GM12878 (cell line): ENCODE results near the gene RPL22. TPM values are rescaled to one million over a fixed set of nuclear protein-coding genes. Genes with fewer than 3 reads are reported as not detected.

Experiments
- ATAC-seq: fragments of 200-7000 bp; cut with Tn5 transposase; 3 replicates; pipeline ENCODE4 v1.9.1; 2020; ENCODE audit warnings: mild to moderate bottlenecking, moderate library complexity
- BruUV-seq: library from RNA; stranded (reverse); fragments of 400-500 nt; replicated peaks from 2 replicates; lab custom pipeline; 2021; lab: Mats Ljungman, UMichigan
- CTCF ChIA-PET: fragments of 300-600 bp; sonication (Branson Sonifier 250); formaldehyde crosslinking; extraction: SDS; loops from one replicate; lab custom pipeline; 2021; ENCODE audit warnings: inconsistent platforms; lab: Yijun Ruan, JAX
- POLR2A ChIA-PET: fragments of 350-600 bp; formaldehyde crosslinking; extraction: SDS; loops from one replicate; lab custom pipeline; 2021; ENCODE audit warnings: inconsistent platforms; lab: Charles Lee
- RAD21 ChIA-PET: fragments of 300-600 bp; sonication (Branson Sonifier 250); formaldehyde crosslinking; loops from one replicate; lab custom pipeline; 2023; ENCODE audit warnings: antibody characterized with exemption; ENCODE audit not compliant: unreplicated experiment; lab: Charles Lee
- SMC1A ChIA-PET: fragments of 300-600 bp; sonication (Branson Sonifier 250); formaldehyde crosslinking; loops from one replicate; lab custom pipeline; 2023; ENCODE audit not compliant: unreplicated experiment, uncharacterized antibody; lab: Charles Lee
- DNase-seq: peaks from one replicate; pipeline ENCODE4 v3.0.0-alpha.2; 2011; ENCODE audit warnings: low read depth, low spot score
- FAIRE-seq: peaks from 3 replicates; lab custom pipeline; 2011; peaks lifted over from hg19 to GRCh38; lab: Jason Lieb, UNC
- H2AFZ ChIP-seq: 2 replicates; pipeline ENCODE4 v1.6.0; 2011; ENCODE audit warnings: low read depth, low read length, control low read depth; ENCODE audit not compliant: control insufficient read depth
- H3K27ac ChIP-seq: 2 replicates; pipeline ENCODE4 v1.5.1; 2011; ENCODE audit warnings: control low read depth; ENCODE audit not compliant: control insufficient read depth, insufficient read depth
- H3K27me3 ChIP-seq, 2 experiments: replicated peaks in 1 of 2; 2 replicates each; pipeline versions ENCODE4 v1.6.0 to v1.6.1; 2011; ENCODE audit warnings: low read length in 1 of 2; ENCODE audit not compliant: control insufficient read depth in 2 of 2, insufficient read depth in 2 of 2
- H3K36me3 ChIP-seq, 2 experiments: 2 replicates each; pipeline ENCODE4 v1.5.1; 2011; ENCODE audit warnings: low read length in 1 of 2; ENCODE audit not compliant: control insufficient read depth in 2 of 2, insufficient read depth in 2 of 2
- H3K4me1 ChIP-seq: 2 replicates; pipeline ENCODE4 v1.6.1; 2011; ENCODE audit warnings: mild to moderate bottlenecking, low read length, moderate library complexity, mixed read lengths; ENCODE audit not compliant: control insufficient read depth, insufficient read depth
- H3K4me2 ChIP-seq: 2 replicates; pipeline ENCODE4 v1.6.0; 2011; ENCODE audit warnings: control low read depth; ENCODE audit not compliant: control insufficient read depth, insufficient read depth
- H3K4me3 ChIP-seq: fragments of 200-600 bp; sonication (generic); 2 replicates; pipeline ENCODE4 v1.5.1; 2016
- H3K79me2 ChIP-seq: 2 replicates; pipeline ENCODE4 v1.6.0; 2011; ENCODE audit warnings: low read length; ENCODE audit not compliant: control insufficient read depth, insufficient read depth
- H3K9ac ChIP-seq: 2 replicates; pipeline ENCODE4 v1.8.0; 2011; ENCODE audit warnings: low read length, control low read depth, mixed read lengths; ENCODE audit not compliant: control insufficient read depth, insufficient read depth
- H3K9me3 ChIP-seq: replicated peaks from 3 replicates; pipeline ENCODE4 v1.5.1; 2011; ENCODE audit warnings: mild to moderate bottlenecking, low read length; ENCODE audit not compliant: control insufficient read depth, insufficient read depth
- H4K20me1 ChIP-seq: 2 replicates; pipeline ENCODE4 v1.6.0; 2011; ENCODE audit not compliant: control insufficient read depth, insufficient read depth
- CBX3 ChIP-seq: fragments of 200-600 bp; sonication (generic); IDR thresholded peaks from 2 replicates; pipeline ENCODE4 v1.6.1; 2016; ENCODE audit warnings: low read depth, borderline replicate concordance
- SMARCA5 ChIP-seq: fragments of 450-650 bp; IDR thresholded peaks from 2 replicates; pipeline ENCODE4 v1.6.1; 2017; ENCODE audit warnings: mild to moderate bottlenecking
- WGBS: methylation state at CpG from one replicate; pipeline ENCODE4 v1.1.6; 2016; ENCODE audit warnings: low lambda C conversion rate; ENCODE audit not compliant: insufficient replicate concordance, insufficient coverage; ENCODE audit errors: missing lambda C conversion rate; 5-methylcytosine and 5-hydroxymethylcytosine counted together
- in situ Hi-C: fragments of 300-500 bp; cut with MboI; formaldehyde crosslinking; loops from 9 replicates; pipeline ENCODE4 v1.14.3; 2018; ENCODE audit warnings: mixed read lengths
- intact Hi-C: fragments of 100-400 bp; cut with micrococcal nuclease; formaldehyde crosslinking; loops from one replicate; pipeline ENCODE4 v1.14.2; 2022; ENCODE audit not compliant: unreplicated experiment
- polyA plus RNA-seq, 11 experiments: library from polyadenylated mRNA; depleted of rRNA in 4 of 11; unstranded in 6 of 11; stranded (reverse) in 5 of 11; fragments of >200 nt; fragmentation: Nextera tagmentation in 4 of 11; fragmentation: Illumina TruSeq in 1 of 11; extraction: Ambion mirVana in 4 of 11; extraction: Trizol in 1 of 11; gene quantifications; 1 replicate in 1 of 11; 2 replicates in 10 of 11; pipeline versions ENCODE4 v1.2.1 to v1.2.3, GENCODE V29; 2011 to 2016; ENCODE audit warnings: inconsistent platforms in 2 of 11, missing spikeins in 2 of 11, low read depth in 1 of 11
- total RNA-seq, 4 experiments: library from RNA; depleted of rRNA in 3 of 4; stranded (reverse); fragments of >200 nt in 3 of 4; fragmentation: Illumina TruSeq in 1 of 4; extraction: Trizol in 1 of 4; gene quantifications; 2 replicates each; pipeline versions ENCODE4 v1.2.1 to v1.2.3, GENCODE V29; 2013 to 2021
- TF ChIP-seq, protein P1 (sequence below): IDR thresholded peaks from 2 replicates; pipeline ENCODE4 v1.6.1; 2011; ENCODE audit warnings: mild to moderate bottlenecking, low read depth, low read length, moderate library complexity; ENCODE audit not compliant: insufficient replicate concordance
- TF ChIP-seq, protein P2 (sequence below): fragments of 450-650 bp; conservative IDR thresholded peaks from 2 replicates; pipeline ENCODE4 v1.6.1; 2017; ENCODE audit warnings: mild to moderate bottlenecking, moderate library complexity

Gene RPL22
- total and polyA plus RNA-seq, 10 of the 15 experiments (the other 5 are each of a cell fraction or from before 2014, with no cell fraction given), result 191 to 560 (median 430) TPM

DNA sequence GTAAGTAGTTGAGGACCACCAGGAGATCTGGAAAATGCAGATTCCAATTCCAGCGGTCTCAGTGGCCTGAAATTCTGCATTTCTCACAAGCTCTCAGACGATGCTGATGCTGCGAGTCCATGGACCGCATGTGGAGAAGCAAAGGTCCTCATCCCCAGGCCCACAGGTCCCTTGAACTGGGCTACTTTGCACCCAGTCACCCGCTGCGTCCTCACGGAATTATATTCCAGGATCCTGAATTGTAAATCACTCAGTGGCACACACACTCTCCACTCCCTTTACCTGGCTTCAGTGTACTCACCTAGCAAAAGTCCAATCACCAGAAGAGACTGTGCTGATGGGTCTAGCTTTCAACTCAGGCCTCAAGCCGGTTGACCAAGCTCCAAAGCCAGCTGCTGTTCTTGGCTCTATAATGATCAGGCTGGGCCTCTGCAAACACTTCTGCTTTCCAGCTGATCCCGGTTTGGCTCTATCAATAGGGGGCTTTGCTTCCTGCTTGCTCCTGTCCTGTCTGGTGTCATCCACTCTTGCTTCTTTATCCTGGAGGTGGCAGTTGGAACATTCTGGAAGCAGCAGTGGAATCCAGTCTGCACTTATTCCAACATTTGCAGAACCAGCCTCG lies 904 bp upstream of the RPL22 start:
- 84% methylated on average over 10 of the region's 10 CpGs for WGBS
- H3K27ac ChIP-seq, result peak overlapping the region; percentile 85
- BruUV-seq, result no TSS peak
- H3K4me1 ChIP-seq, result peaks cover 11% of the 10 kb centered on the region
- H2AFZ ChIP-seq, result peak overlapping the region; percentile 88
- POLR2A ChIA-PET, result interaction anchor here (0.6 to 1.1 kb wide), 3 partner anchors 28 to 194 kb away, joined by 3 read pairs; no protein-coding TSS in a partner anchor
- in situ Hi-C loops, result no loop called here
- H3K27me3 ChIP-seq, result no peaks in the 10 kb centered on the region
- H3K36me3 ChIP-seq, result peaks cover 0 to 12% of the 10 kb centered on the region in 2 experiments; a peak in 2 of 4 replicates
- H3K9ac ChIP-seq, result peak overlapping the region; percentile 100
- TF ChIP-seq CBX3 (no peak), SMARCA5 (0 out of 2 replicates have a peak, but pooled peaks have one; percentile 19)
- TF ChIP-seq, protein P1, sequence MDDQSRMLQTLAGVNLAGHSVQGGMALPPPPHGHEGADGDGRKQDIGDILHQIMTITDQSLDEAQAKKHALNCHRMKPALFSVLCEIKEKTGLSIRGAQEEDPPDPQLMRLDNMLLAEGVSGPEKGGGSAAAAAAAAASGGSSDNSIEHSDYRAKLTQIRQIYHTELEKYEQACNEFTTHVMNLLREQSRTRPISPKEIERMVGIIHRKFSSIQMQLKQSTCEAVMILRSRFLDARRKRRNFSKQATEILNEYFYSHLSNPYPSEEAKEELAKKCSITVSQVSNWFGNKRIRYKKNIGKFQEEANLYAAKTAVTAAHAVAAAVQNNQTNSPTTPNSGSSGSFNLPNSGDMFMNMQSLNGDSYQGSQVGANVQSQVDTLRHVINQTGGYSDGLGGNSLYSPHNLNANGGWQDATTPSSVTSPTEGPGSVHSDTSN, result no peak
- TF ChIP-seq, protein P2, sequence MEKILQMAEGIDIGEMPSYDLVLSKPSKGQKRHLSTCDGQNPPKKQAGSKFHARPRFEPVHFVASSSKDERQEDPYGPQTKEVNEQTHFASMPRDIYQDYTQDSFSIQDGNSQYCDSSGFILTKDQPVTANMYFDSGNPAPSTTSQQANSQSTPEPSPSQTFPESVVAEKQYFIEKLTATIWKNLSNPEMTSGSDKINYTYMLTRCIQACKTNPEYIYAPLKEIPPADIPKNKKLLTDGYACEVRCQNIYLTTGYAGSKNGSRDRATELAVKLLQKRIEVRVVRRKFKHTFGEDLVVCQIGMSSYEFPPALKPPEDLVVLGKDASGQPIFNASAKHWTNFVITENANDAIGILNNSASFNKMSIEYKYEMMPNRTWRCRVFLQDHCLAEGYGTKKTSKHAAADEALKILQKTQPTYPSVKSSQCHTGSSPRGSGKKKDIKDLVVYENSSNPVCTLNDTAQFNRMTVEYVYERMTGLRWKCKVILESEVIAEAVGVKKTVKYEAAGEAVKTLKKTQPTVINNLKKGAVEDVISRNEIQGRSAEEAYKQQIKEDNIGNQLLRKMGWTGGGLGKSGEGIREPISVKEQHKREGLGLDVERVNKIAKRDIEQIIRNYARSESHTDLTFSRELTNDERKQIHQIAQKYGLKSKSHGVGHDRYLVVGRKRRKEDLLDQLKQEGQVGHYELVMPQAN, result no peak
- H3K79me2 ChIP-seq, result peaks cover 46% of the 10 kb centered on the region
- RAD21 ChIA-PET, result interaction anchor here (0.6 to 1.1 kb wide), 2 partner anchors 12 to 207 kb away, joined by 3 to 6 read pairs; no protein-coding TSS in a partner anchor
- CTCF ChIA-PET, result interaction anchor here (1.1 to 2.9 kb wide), 6 partner anchors 10 to 207 kb away, joined by 3 to 9 read pairs (median 4); no protein-coding TSS in a partner anchor
- FAIRE-seq, result no peak
- no peak for DNase-seq
- SMC1A ChIA-PET, result interaction anchor here (0.6 kb wide), 1 partner anchor 12 kb away, joined by 3 read pairs; no protein-coding TSS in a partner anchor
- no peaks in the 10 kb centered on the region for H4K20me1 ChIP-seq
- peak overlapping the region; percentile 62 for H3K4me3 ChIP-seq
- H3K9me3 ChIP-seq, result no peaks in the 10 kb centered on the region
- H3K4me2 ChIP-seq, result peak overlapping the region; percentile 70
- no peak for ATAC-seq
- intact Hi-C loops, result no loop called here
